A673 (cell line): ENCODE results near the gene HMCN1. TPM values are rescaled to one million over a fixed set of nuclear protein-coding genes. Genes with fewer than 3 reads are reported as not detected.
"Not testable (repeated sequence)": the region's sequence is repeated elsewhere in the genome, so short reads cannot be mapped to it uniquely, and the experiment has no call there.

Experiments used
- BruUV-seq: library from RNA; stranded (reverse); fragments of 400-500 nt; replicated peaks from 2 replicates; lab custom pipeline; 2021; lab: Mats Ljungman, UMichigan
- CTCF ChIA-PET: fragments of 300-600 bp; sonication (Branson Sonifier 250); formaldehyde crosslinking; loops from one replicate; lab custom pipeline; 2022; ENCODE audit warnings: antibody characterized with exemption; lab: Charles Lee
- POLR2A ChIA-PET: fragments of 300-600 bp; sonication (Branson Sonifier 250); formaldehyde crosslinking; loops from one replicate; lab custom pipeline; 2022; ENCODE audit warnings: antibody characterized with exemption; ENCODE audit not compliant: low non-redundant PET; lab: Charles Lee
- DNase-seq: peaks from one replicate; pipeline ENCODE4 v3.0.0-alpha.2; 2015; ENCODE audit warnings: low spot score
- H3K27ac ChIP-seq: fragments of 200-600 bp; sonication (generic); 2 replicates; pipeline ENCODE4 v1.5.1; 2016; ENCODE audit warnings: mixed run types, low read depth, mild to moderate bottlenecking, mixed read lengths, antibody characterized with exemption, low read length; ENCODE audit not compliant: poor library complexity, severe bottlenecking
- H3K27me3 ChIP-seq: fragments of 200-600 bp; sonication (generic); replicated peaks from 2 replicates; pipeline ENCODE4 v1.6.1; 2017; ENCODE audit warnings: mixed run types, low read depth, mild to moderate bottlenecking, mixed read lengths, antibody characterized with exemption, low read length; ENCODE audit not compliant: insufficient read depth, poor library complexity
- H3K36me3 ChIP-seq: fragments of 200-600 bp; sonication (generic); 2 replicates; pipeline ENCODE4 v1.6.1; 2016; ENCODE audit warnings: mixed run types, mild to moderate bottlenecking, mixed read lengths, antibody characterized with exemption, low read length; ENCODE audit not compliant: insufficient read depth, poor library complexity, severe bottlenecking
- H3K4me1 ChIP-seq: fragments of 200-600 bp; sonication (generic); 2 replicates; pipeline ENCODE4 v1.6.1; 2017; ENCODE audit warnings: mixed run types, mild to moderate bottlenecking, mixed read lengths, antibody characterized with exemption, low read length; ENCODE audit not compliant: insufficient read depth, poor library complexity, severe bottlenecking
- H3K4me3 ChIP-seq: fragments of 200-600 bp; sonication (generic); 2 replicates; pipeline ENCODE4 v1.5.1; 2016; ENCODE audit warnings: low read depth, mixed run types, mild to moderate bottlenecking, mixed read lengths, low read length; ENCODE audit not compliant: poor library complexity, severe bottlenecking
- H3K9me3 ChIP-seq: fragments of 200-600 bp; sonication (generic); 2 replicates; pipeline ENCODE4 v1.6.1; 2016; ENCODE audit warnings: mixed run types, low read depth, mild to moderate bottlenecking, mixed read lengths, antibody characterized with exemption, low read length; ENCODE audit not compliant: poor library complexity, severe bottlenecking
- EZH2 ChIP-seq: fragments of 200-600 bp; sonication (generic); IDR thresholded peaks from 2 replicates; pipeline ENCODE4 v1.6.1; 2017; ENCODE audit warnings: borderline replicate concordance, low read depth, mild to moderate bottlenecking, mixed read lengths, antibody characterized with exemption, low read length; ENCODE audit not compliant: poor library complexity, severe bottlenecking
- intact Hi-C: fragments of 100-400 bp; cut with micrococcal nuclease; formaldehyde crosslinking; loops from one replicate; pipeline ENCODE4 v1.10.0; 2022; ENCODE audit not compliant: unreplicated experiment
- total RNA-seq: library from RNA; stranded (reverse); gene quantifications from 2 replicates; pipeline ENCODE4 v1.2.3, GENCODE V29; 2021
- TF ChIP-seq, protein P1 (sequence below): fragments of 300-800, 200-600 bp; sonication (generic); conservative IDR thresholded peaks from 2 replicates; pipeline ENCODE4 v1.5.1; 2017; ENCODE audit warnings: low read depth, mild to moderate bottlenecking, antibody characterized with exemption, low read length, moderate library complexity, mixed read lengths

HMCN1 gene
- total RNA-seq, 1 experiment from 2014 or later = 134 TPM

GRCh38 chr1:185769136-185769535 lies 34.9 kb downstream of the HMCN1 start:
- no peak for TF ChIP-seq EZH2
- DNase-seq = no peak
- Histone ChIP-seq H3K4me3 (no peak overlapping the region), H3K4me1 (peaks cover 45% of the 10 kb centered on the region), H3K27ac (no peak overlapping the region), H3K27me3 (no peaks in the 10 kb centered on the region), H3K36me3 (peaks cover 26% of the 10 kb centered on the region), H3K9me3 (no peaks in the 10 kb centered on the region)
- intact Hi-C loops = no loop called here
- CTCF ChIA-PET = no interaction called here
- no TSS peak for BruUV-seq
- POLR2A ChIA-PET = no interaction called here

- Histone ChIP-seq H3K9me3 (no peaks in the 10 kb centered on the region), H3K27me3 (no peaks in the 10 kb centered on the region), H3K27ac (peak overlapping the region; percentile 74), H3K36me3 (peaks cover 25% of the 10 kb centered on the region), H3K4me3 (peak overlapping the region; percentile 5), H3K4me1 (peaks cover 52% of the 10 kb centered on the region)
- BruUV-seq = no TSS peak
- TF ChIP-seq EZH2 = no peak
- TF ChIP-seq, protein P1, sequence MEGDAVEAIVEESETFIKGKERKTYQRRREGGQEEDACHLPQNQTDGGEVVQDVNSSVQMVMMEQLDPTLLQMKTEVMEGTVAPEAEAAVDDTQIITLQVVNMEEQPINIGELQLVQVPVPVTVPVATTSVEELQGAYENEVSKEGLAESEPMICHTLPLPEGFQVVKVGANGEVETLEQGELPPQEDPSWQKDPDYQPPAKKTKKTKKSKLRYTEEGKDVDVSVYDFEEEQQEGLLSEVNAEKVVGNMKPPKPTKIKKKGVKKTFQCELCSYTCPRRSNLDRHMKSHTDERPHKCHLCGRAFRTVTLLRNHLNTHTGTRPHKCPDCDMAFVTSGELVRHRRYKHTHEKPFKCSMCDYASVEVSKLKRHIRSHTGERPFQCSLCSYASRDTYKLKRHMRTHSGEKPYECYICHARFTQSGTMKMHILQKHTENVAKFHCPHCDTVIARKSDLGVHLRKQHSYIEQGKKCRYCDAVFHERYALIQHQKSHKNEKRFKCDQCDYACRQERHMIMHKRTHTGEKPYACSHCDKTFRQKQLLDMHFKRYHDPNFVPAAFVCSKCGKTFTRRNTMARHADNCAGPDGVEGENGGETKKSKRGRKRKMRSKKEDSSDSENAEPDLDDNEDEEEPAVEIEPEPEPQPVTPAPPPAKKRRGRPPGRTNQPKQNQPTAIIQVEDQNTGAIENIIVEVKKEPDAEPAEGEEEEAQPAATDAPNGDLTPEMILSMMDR = no peak
- peak; percentile 94 for DNase-seq
- intact Hi-C loops = no loop called here
- POLR2A ChIA-PET = no interaction called here
- CTCF ChIA-PET = no interaction called here
These were observed 40.2 kb downstream of the HMCN1 start for GRCh38 chr1:185774394-185774793.

DNA sequence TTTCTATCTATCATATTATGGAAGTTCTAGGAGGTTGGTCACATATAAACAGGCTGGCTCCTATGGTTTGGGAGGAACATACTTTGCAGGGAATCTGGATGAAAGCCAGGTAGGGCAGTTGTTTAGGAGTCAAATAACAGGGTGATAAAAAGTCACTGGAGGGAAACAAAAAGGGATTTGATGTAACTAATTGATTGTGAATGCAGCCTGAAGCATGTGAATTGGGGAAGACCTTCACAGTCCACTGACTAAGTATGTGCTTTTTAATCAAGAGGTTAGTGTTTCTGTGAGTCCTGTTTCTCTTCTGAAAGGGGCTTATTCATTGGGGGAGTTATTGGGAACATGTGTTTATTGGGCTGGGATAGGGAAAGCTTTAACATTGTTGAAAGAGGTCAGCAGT lies 41.3 kb downstream of the HMCN1 start:
- no TSS peak for BruUV-seq
- CTCF ChIA-PET = no interaction called here

DNA sequence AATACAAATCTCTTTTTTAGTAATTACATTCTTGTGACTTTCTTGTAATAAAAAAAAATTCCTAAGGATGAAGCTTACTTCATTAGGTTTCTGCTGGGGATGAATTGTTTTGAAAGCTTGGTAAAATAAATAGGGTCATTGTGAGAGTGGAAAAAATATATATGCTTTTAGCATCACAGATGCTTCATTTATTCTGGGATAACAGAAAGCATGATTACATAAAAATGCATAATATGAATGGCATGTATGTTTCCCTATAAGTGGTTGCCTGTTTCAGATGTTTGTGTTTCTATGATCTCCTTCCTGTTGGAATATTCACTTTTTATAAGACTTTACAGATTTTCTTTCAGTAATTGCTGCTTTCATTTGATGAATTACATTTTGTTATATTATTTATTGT lies 42.3 kb downstream of the HMCN1 start:
- POLR2A ChIA-PET = no interaction called here
- H3K9me3 ChIP-seq = peaks cover 2% of the 10 kb centered on the region
- peaks cover 45% of the 10 kb centered on the region for H3K4me1 ChIP-seq
- no peaks in the 10 kb centered on the region for H3K27me3 ChIP-seq
- CTCF ChIA-PET = interaction anchor here (0.7 kb wide), 1 partner anchor 51 kb away, joined by 6 read pairs; no protein-coding TSS in a partner anchor
- H3K36me3 ChIP-seq = peaks cover 24% of the 10 kb centered on the region
- H3K27ac ChIP-seq = peak overlapping the region; percentile 3
- no peak for DNase-seq
- intact Hi-C loops = no loop called here
- no TSS peak for BruUV-seq
- no peak for TF ChIP-seq EZH2
- TF ChIP-seq, protein P1 = no peak
- no peak overlapping the region for H3K4me3 ChIP-seq

More for the DNA sequence above, 41.3 kb downstream of the HMCN1 start:
- Histone ChIP-seq H3K4me3 (no peak overlapping the region), H3K9me3 (no peaks in the 10 kb centered on the region), H3K36me3 (peaks cover 24% of the 10 kb centered on the region), H3K4me1 (peaks cover 49% of the 10 kb centered on the region), H3K27me3 (no peaks in the 10 kb centered on the region), H3K27ac (peak overlapping the region; percentile 74)
- DNase-seq = peak; percentile 89
- intact Hi-C loops = no loop called here
- no peak for TF ChIP-seq EZH2
- TF ChIP-seq, protein P1 = no peak
- POLR2A ChIA-PET = no interaction called here

DNA sequence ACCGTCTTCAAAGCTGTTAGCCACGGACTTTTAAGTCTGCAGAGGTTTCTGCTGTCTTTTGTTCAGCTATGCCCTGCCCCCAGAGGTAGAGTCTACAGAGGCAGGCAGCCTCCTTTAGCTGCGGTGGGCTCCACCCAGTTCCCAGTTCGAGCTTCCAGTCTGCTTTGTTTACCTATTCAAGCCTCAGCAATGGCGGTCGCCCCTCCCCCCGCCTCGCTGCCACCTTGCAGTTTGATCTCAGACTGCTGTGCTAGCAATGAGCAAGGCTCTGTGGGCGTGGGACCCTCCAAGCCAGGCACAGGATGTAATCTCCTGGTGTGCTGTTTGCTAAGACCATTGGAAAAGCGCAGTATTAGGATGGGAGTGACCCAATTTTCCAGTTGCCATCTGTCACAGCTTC lies 49.7 kb downstream of the HMCN1 start:
- BruUV-seq, POLR2A ChIA-PET, intact Hi-C loops, H3K27me3 ChIP-seq, H3K27ac ChIP-seq, H3K9me3 ChIP-seq, CTCF ChIA-PET, H3K4me3 ChIP-seq, DNase-seq: not testable (repeated sequence)
- Histone ChIP-seq H3K4me1 (peaks cover 42% of the 10 kb centered on the region), H3K36me3 (peaks cover 16% of the 10 kb centered on the region)
